Hepatic stellate cell (primary cell): ENCODE measurements around the gene ASIC4.

Source experiments
- DNase-seq: peaks from one replicate; pipeline ENCODE4 v3.0.0; 2011; ENCODE audit warnings: low spot score

Gene ASIC4

GRCh38 chr2:219498280-219499057, 15.8 kb upstream of the ASIC4 start, which contains the start of gene GMPPA:
Gene GMPPA, plus strand, starts transcription at chr2:219498891. Its CDS starts 1,085 bp downstream, at chr2:219499976.
- peak; percentile 99 for DNase-seq

- DNase-seq = no peak
Measured at GRCh38 chr2:219499058-219499307, 15.3 kb upstream of the ASIC4 start.

- no peak for DNase-seq
Measured at GRCh38 chr2:219499555-219499954, 14.7 kb upstream of the ASIC4 start.

GRCh38 chr2:219500135-219500534, 14.1 kb upstream of the ASIC4 start:
- no peak for DNase-seq

- no peak for DNase-seq
Measured at GRCh38 chr2:219501849-219502248, 12.4 kb upstream of the ASIC4 start.

- no peak for DNase-seq
Measured at GRCh38 chr2:219502618-219503017, 11.7 kb upstream of the ASIC4 start.

- no peak for DNase-seq
Measured at GRCh38 chr2:219505585-219505984, 8.7 kb upstream of the ASIC4 start.

GRCh38 chr2:219506153-219506801, 8.0 kb upstream of the ASIC4 start:
- no peak for DNase-seq

- no peak for DNase-seq
Measured at GRCh38 chr2:219506802-219507526, 7.3 kb upstream of the ASIC4 start.

- no peak for DNase-seq
Measured at GRCh38 chr2:219507581-219508443, 6.5 kb upstream of the ASIC4 start.

- DNase-seq = no peak
Measured at GRCh38 chr2:219508444-219508734, 5.9 kb upstream of the ASIC4 start.

- DNase-seq = no peak
Measured at GRCh38 chr2:219508971-219509779, 5.1 kb upstream of the ASIC4 start.

- DNase-seq = peak; percentile 86
Measured at GRCh38 chr2:219509780-219510511, 4.3 kb upstream of the ASIC4 start.

- no peak for DNase-seq
Measured at GRCh38 chr2:219510512-219511135, 3.7 kb upstream of the ASIC4 start.

GRCh38 chr2:219511547-219512325, 2.5 kb upstream of the ASIC4 start:
- DNase-seq = no peak

GRCh38 chr2:219512524-219513216, 1.6 kb upstream of the ASIC4 start:
- no peak for DNase-seq

GRCh38 chr2:219513787-219514186, 495 bp upstream of the ASIC4 start:
- DNase-seq = no peak

- no peak for DNase-seq
Measured at GRCh38 chr2:219514836-219515235, 554 bp downstream of the ASIC4 start.
